ENCODE results near the gene THOC1.
A peak's percentile ranks its signal among the peaks of the same experiment; 100 is the strongest.
"Not testable (repeated sequence)": the region's sequence is repeated elsewhere in the genome, so short reads cannot be mapped to it uniquely, and the experiment has no call there.

Gene THOC1

DNA sequence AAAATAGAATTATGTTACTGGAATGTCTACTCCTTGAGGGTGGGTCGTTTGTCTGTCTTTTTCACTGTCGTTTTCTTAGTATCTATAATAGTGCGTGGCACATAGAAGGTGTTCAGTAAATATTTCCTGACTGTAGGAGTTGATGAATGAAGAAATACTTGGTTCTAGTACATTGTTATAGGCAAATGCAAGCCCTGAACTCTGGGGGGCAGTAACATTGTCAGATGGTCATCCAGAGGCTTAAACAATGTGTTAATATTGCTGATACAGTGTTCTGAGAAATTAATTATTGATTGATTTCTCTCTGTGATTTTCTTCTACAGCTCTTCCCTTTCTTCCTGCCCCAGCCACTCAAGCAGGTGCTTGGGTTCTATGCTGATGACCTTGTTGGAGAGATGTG, 24.4 kb upstream of the THOC1 start:
- no peak overlapping the region for H3K9ac ChIP-seq (ENCODE audit: low read length)
- H3K4me1 ChIP-seq (ENCODE audit: low read length) = no peaks in the 10 kb centered on the region
- no peak for TF ChIP-seq EZH2phosphoT487 (IDR thresholded peaks at IDR 0.05; ENCODE audit: low read depth)
- TF ChIP-seq, protein P1, sequence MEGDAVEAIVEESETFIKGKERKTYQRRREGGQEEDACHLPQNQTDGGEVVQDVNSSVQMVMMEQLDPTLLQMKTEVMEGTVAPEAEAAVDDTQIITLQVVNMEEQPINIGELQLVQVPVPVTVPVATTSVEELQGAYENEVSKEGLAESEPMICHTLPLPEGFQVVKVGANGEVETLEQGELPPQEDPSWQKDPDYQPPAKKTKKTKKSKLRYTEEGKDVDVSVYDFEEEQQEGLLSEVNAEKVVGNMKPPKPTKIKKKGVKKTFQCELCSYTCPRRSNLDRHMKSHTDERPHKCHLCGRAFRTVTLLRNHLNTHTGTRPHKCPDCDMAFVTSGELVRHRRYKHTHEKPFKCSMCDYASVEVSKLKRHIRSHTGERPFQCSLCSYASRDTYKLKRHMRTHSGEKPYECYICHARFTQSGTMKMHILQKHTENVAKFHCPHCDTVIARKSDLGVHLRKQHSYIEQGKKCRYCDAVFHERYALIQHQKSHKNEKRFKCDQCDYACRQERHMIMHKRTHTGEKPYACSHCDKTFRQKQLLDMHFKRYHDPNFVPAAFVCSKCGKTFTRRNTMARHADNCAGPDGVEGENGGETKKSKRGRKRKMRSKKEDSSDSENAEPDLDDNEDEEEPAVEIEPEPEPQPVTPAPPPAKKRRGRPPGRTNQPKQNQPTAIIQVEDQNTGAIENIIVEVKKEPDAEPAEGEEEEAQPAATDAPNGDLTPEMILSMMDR (IDR thresholded peaks at IDR 0.05; ENCODE audit: low read depth, low read length) = 0 out of 2 replicates have a peak, but pooled peaks have one; percentile 17
- H2AFZ ChIP-seq (ENCODE audit: low read depth, low read length) = no peak overlapping the region
- no peaks in the 10 kb centered on the region for H3K9me3 ChIP-seq (ENCODE audit: insufficient read depth, low read length)
- no peaks in the 10 kb centered on the region for H3K36me3 ChIP-seq (replicated peaks; ENCODE audit: low read depth, low read length)
- H4K20me1 ChIP-seq (ENCODE audit: insufficient read depth, low read length) = no peaks in the 10 kb centered on the region
- H3K27me3 ChIP-seq (ENCODE audit: low read depth, low read length) = peaks cover 15% of the 10 kb centered on the region
- H3K79me2 ChIP-seq (ENCODE audit: low read length) = no peaks in the 10 kb centered on the region
- H3K4me2 ChIP-seq (ENCODE audit: low read length) = no peak overlapping the region
- H3K27ac ChIP-seq (ENCODE audit: low read length) = no peak overlapping the region
- no peak overlapping the region for H3K4me3 ChIP-seq (ENCODE audit: low read length)

DNA sequence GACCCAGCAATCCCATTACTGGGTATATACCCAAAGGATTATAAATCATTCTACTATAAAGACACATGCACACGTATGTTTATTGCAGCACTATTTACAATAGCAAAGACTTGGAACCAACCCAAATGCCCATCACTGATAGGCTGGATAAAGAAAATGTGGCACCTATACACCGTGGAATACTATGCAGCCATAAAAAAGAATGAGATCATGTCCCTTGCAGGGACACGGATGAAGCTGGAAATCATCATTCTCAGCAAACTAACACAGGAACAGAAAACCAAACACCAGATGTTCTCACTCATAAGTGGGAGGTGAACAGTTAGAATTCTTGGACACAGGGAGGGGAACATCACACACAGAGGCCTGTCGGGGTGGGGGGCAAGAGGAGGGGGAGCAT, 22.1 kb upstream of the THOC1 start:
- H3K36me3 ChIP-seq (replicated peaks; ENCODE audit: low read depth, low read length); H3K27ac ChIP-seq (ENCODE audit: low read length); H4K20me1 ChIP-seq (ENCODE audit: insufficient read depth, low read length); H3K4me2 ChIP-seq (ENCODE audit: low read length); H3K4me3 ChIP-seq (ENCODE audit: low read length); H3K9me3 ChIP-seq (ENCODE audit: insufficient read depth, low read length); H2AFZ ChIP-seq (ENCODE audit: low read depth, low read length); H3K4me1 ChIP-seq (ENCODE audit: low read length); H3K9ac ChIP-seq (ENCODE audit: low read length); H3K79me2 ChIP-seq (ENCODE audit: low read length): not testable (repeated sequence)
- H3K27me3 ChIP-seq (ENCODE audit: low read depth, low read length) = peaks cover 11% of the 10 kb centered on the region

DNA sequence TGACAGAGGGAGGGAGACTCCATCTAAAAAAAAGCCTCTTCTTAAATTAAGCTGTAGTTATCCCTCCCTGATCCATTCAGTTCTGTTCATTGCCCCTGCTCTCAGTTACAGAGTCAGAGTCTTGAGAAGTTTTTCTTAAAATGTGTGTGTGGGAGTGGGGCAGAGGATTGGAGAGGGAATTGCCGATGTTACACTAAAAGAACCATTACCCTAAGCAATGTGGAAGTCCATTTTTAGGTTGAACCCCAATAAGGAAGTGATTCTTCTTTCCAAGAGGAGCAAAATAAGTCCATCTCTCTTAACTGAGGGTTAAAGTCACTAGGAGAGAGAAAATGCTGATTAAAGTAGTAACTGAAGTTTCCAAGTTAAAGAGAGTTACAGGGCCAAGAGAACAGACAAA, 21.2 kb upstream of the THOC1 start:
- Histone ChIP-seq H3K9me3 (ENCODE audit: insufficient read depth, low read length) (no peaks in the 10 kb centered on the region), H3K4me3 (ENCODE audit: low read length) (no peak overlapping the region), H3K27me3 (ENCODE audit: low read depth, low read length) (peaks cover 3% of the 10 kb centered on the region), H4K20me1 (ENCODE audit: insufficient read depth, low read length) (no peaks in the 10 kb centered on the region), H3K4me1 (ENCODE audit: low read length) (no peaks in the 10 kb centered on the region), H2AFZ (ENCODE audit: low read depth, low read length) (no peak overlapping the region), H3K79me2 (ENCODE audit: low read length) (no peaks in the 10 kb centered on the region), H3K36me3 (replicated peaks; ENCODE audit: low read depth, low read length) (no peaks in the 10 kb centered on the region), H3K9ac (ENCODE audit: low read length) (no peak overlapping the region), H3K4me2 (ENCODE audit: low read length) (no peak overlapping the region), H3K27ac (ENCODE audit: low read length) (no peak overlapping the region)
- TF ChIP-seq, protein P1 (IDR thresholded peaks at IDR 0.05; ENCODE audit: low read depth, low read length) = no peak
- no peak for TF ChIP-seq EZH2phosphoT487 (IDR thresholded peaks at IDR 0.05; ENCODE audit: low read depth)

DNA sequence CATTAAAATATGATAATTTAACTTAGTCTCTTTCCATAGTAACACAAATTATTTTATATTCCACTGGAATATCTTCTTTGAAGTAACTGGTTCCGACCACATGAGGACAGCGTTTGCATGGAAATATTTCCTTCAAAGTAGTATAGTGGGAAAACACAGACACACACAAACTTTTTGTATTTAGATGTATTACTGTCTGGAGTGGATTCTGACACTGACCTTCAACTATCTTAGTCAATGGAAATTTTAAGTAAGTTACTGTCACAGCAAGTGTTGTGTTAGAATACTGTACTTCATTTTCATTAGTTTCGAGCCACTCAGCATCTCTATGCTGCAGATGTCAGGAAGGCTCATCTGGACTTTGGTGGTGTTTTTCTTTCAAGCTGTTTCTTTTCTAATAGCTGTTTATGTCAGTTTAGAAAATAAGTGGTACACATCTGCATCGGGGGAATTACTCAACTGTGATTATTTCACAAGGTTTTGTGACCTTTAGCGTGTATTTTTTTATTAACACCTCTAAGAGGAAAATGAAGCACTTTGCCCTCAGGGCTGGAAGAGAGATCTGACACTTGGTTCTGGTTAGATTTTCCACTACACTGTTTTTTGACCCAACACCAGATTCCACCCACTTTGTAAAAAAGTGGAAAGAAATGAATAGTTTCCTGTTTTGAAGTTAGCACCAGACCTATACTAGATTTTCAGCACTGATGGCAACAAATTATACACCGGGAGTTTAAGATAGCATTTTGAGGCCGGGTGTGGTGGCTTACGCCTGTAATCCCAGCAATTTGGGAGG, 18.9 kb upstream of the THOC1 start:
- Histone ChIP-seq H3K79me2 (ENCODE audit: low read length) (no peaks in the 10 kb centered on the region), H3K27me3 (ENCODE audit: low read depth, low read length) (no peaks in the 10 kb centered on the region; the same call in 1 of the 2 replicates), H3K9me3 (ENCODE audit: insufficient read depth, low read length) (no peaks in the 10 kb centered on the region), H3K4me1 (ENCODE audit: low read length) (no peaks in the 10 kb centered on the region), H3K4me3 (ENCODE audit: low read length) (no peak overlapping the region), H3K4me2 (ENCODE audit: low read length) (no peak overlapping the region), H3K9ac (ENCODE audit: low read length) (no peak overlapping the region), H3K27ac (ENCODE audit: low read length) (no peak overlapping the region), H2AFZ (ENCODE audit: low read depth, low read length) (no peak overlapping the region), H3K36me3 (replicated peaks; ENCODE audit: low read depth, low read length) (no peaks in the 10 kb centered on the region), H4K20me1 (ENCODE audit: insufficient read depth, low read length) (no peaks in the 10 kb centered on the region)
- TF ChIP-seq EZH2phosphoT487 (IDR thresholded peaks at IDR 0.05; ENCODE audit: low read depth) = no peak
- TF ChIP-seq, protein P1 (IDR thresholded peaks at IDR 0.05; ENCODE audit: low read depth, low read length) = peak; percentile 39
